ENCODE measurements around the gene RABGAP1L.
"Not testable (repeated sequence)": the region's sequence is repeated elsewhere in the genome, so short reads cannot be mapped to it uniquely, and the experiment has no call there.

RABGAP1L gene

GRCh38 chr1:174289644-174290310, 130.5 kb downstream of the RABGAP1L start:
- no peak for DNase-seq (ENCODE audit: low read depth in 2 of 2)

GRCh38 chr1:174291059-174291458, 131.7 kb downstream of the RABGAP1L start:
- no peak for DNase-seq (ENCODE audit: low read depth in 2 of 2)

GRCh38 chr1:174296309-174296708, 137.0 kb downstream of the RABGAP1L start:
- DNase-seq (ENCODE audit: low read depth in 2 of 2): no peak

GRCh38 chr1:174297351-174297750, 138.0 kb downstream of the RABGAP1L start:
- DNase-seq (ENCODE audit: low read depth in 2 of 2): no peak

- no peak for DNase-seq (ENCODE audit: low read depth in 2 of 2)
Observed at GRCh38 chr1:174301295-174302077, 142.2 kb downstream of the RABGAP1L start.

- DNase-seq (ENCODE audit: low read depth in 2 of 2): no peak
Observed at GRCh38 chr1:174308604-174309003, 149.3 kb downstream of the RABGAP1L start.

GRCh38 chr1:174309490-174309889, 150.2 kb downstream of the RABGAP1L start:
- DNase-seq (ENCODE audit: low read depth in 2 of 2): no peak

GRCh38 chr1:174314433-174314832, 155.1 kb downstream of the RABGAP1L start:
- DNase-seq (ENCODE audit: low read depth in 2 of 2): no peak

GRCh38 chr1:174315239-174315638, 155.9 kb downstream of the RABGAP1L start:
- DNase-seq (ENCODE audit: low read depth in 2 of 2): no peak

- not testable (repeated sequence) for DNase-seq (ENCODE audit: low read depth in 2 of 2)
Observed at GRCh38 chr1:174320897-174321296, 161.6 kb downstream of the RABGAP1L start.

- DNase-seq (ENCODE audit: low read depth in 2 of 2): no peak
Observed at GRCh38 chr1:174322202-174322862, 163.0 kb downstream of the RABGAP1L start.

- no peak for DNase-seq (ENCODE audit: low read depth in 2 of 2)
Observed at GRCh38 chr1:174324493-174324892, 165.2 kb downstream of the RABGAP1L start.

GRCh38 chr1:174324939-174325338, 165.6 kb downstream of the RABGAP1L start:
- DNase-seq (ENCODE audit: low read depth in 2 of 2): no peak

GRCh38 chr1:174326278-174326677, 167.0 kb downstream of the RABGAP1L start:
- DNase-seq (ENCODE audit: low read depth in 2 of 2): no peak

- no peak for DNase-seq (ENCODE audit: low read depth in 2 of 2)
Observed at GRCh38 chr1:174333437-174333836, 174.1 kb downstream of the RABGAP1L start.

- no peak for DNase-seq (ENCODE audit: low read depth in 2 of 2)
Observed at GRCh38 chr1:174337000-174337681, 177.8 kb downstream of the RABGAP1L start.

GRCh38 chr1:174340404-174340803, 181.1 kb downstream of the RABGAP1L start:
- not testable (repeated sequence) for DNase-seq (ENCODE audit: low read depth in 2 of 2)

GRCh38 chr1:174344162-174344561, 184.8 kb downstream of the RABGAP1L start:
- DNase-seq (ENCODE audit: low read depth in 2 of 2): no peak

- no peak for DNase-seq (ENCODE audit: low read depth in 2 of 2)
Observed at GRCh38 chr1:174352117-174352516, 192.8 kb downstream of the RABGAP1L start.

- DNase-seq (ENCODE audit: low read depth in 2 of 2): no peak
Observed at GRCh38 chr1:174352883-174353608, 193.7 kb downstream of the RABGAP1L start.

GRCh38 chr1:174358344-174358743, 199.0 kb downstream of the RABGAP1L start:
- DNase-seq (ENCODE audit: low read depth in 2 of 2): no peak

Data from stimulated activated CD8-positive, alpha-beta memory T cell treated with anti-CD3 and anti-CD28 coated beads, Interleukin-7, amount 100 ng/mL, for 1 hour (primary cell).